Measurements from ENCODE around the gene SLC24A3.

DNA sequence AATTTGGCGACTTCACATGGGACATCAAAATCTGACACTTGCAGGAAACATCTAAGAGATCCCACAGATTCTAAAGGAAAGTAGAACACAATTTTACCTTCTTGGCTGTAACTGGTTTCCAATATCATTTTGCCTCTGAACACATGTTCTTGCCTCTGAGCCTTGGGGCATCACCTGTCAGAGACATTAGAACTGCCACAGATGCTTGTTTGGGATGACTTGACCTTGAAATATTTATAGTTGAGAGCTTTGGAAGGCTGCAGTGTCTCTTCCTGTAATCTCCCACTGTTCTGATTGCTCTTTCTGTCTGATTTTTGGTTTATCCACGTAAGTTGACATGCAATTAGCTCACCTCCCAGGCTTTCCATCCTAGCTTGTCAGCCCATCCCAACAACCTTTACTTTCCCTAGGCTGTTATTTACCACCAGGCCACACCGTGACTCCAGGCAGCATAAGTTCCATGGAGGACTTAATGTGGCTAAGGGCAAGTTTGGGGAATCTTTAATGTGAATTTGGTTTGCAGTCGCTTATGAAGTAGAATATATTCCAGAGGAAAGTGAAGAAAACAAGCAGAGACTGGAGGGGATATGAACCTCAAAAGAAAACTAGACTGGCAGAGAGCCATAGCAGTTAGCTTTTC, 289.2 kb downstream of the SLC24A3 start:
- TF ChIP-seq EZH2 (IDR thresholded peaks at IDR 0.05), result no peak
- TF ChIP-seq, protein P1, sequence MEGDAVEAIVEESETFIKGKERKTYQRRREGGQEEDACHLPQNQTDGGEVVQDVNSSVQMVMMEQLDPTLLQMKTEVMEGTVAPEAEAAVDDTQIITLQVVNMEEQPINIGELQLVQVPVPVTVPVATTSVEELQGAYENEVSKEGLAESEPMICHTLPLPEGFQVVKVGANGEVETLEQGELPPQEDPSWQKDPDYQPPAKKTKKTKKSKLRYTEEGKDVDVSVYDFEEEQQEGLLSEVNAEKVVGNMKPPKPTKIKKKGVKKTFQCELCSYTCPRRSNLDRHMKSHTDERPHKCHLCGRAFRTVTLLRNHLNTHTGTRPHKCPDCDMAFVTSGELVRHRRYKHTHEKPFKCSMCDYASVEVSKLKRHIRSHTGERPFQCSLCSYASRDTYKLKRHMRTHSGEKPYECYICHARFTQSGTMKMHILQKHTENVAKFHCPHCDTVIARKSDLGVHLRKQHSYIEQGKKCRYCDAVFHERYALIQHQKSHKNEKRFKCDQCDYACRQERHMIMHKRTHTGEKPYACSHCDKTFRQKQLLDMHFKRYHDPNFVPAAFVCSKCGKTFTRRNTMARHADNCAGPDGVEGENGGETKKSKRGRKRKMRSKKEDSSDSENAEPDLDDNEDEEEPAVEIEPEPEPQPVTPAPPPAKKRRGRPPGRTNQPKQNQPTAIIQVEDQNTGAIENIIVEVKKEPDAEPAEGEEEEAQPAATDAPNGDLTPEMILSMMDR (IDR thresholded peaks at IDR 0.05), result no peak
- no peak for TF ChIP-seq EZH2phosphoT487 (IDR thresholded peaks at IDR 0.05)
